ENCODE data around the gene HAND2. TPM values are rescaled to one million over a fixed set of nuclear protein-coding genes. Genes with fewer than 3 reads are reported as not detected.

The HAND2 gene
- total RNA-seq, 4 donors from 2014 or later, result 4.2 to 29.2 (median 12.3) TPM

DNA sequence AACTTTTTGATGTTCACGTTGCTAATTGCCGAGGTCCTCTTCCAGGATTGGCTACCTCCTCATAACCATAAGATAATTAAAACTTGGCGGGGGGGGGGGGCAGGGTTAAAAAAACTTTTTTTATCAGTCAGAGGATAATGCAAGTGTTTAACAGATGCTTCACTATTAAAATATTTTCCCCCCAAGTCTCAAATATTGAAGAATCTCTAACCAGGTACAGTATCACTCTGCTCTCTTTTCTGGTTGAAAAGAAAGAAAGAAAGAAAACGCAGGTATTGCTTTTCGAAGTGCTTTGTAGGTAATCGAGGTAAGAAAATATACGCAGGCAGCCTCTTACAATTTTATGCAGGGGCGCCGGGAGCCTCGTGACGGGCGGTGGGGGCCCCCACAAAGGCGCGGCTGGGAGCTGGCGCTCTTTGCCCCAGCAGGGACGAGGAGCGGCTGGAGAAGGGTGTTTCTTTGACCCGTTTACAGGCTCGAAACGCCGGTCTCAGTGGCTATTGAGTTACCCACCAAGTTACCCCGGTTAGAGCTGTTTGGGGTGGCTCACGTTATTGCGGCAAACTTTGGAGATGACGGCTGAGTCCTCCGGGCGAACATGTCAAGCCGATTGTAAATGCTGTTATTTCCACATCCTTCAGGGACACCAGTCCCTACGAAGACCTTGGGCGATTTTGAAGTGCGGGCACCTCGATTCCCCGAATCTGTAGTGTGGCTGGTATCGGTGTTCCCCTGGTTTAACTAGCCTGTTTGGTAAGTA, 477 bp upstream of the HAND2 start:
- DNase-seq (ENCODE audit: low spot score) (no peak), ATAC-seq (ENCODE audit: low FRiP score) (no peak)
- TF ChIP-seq, protein P1, sequence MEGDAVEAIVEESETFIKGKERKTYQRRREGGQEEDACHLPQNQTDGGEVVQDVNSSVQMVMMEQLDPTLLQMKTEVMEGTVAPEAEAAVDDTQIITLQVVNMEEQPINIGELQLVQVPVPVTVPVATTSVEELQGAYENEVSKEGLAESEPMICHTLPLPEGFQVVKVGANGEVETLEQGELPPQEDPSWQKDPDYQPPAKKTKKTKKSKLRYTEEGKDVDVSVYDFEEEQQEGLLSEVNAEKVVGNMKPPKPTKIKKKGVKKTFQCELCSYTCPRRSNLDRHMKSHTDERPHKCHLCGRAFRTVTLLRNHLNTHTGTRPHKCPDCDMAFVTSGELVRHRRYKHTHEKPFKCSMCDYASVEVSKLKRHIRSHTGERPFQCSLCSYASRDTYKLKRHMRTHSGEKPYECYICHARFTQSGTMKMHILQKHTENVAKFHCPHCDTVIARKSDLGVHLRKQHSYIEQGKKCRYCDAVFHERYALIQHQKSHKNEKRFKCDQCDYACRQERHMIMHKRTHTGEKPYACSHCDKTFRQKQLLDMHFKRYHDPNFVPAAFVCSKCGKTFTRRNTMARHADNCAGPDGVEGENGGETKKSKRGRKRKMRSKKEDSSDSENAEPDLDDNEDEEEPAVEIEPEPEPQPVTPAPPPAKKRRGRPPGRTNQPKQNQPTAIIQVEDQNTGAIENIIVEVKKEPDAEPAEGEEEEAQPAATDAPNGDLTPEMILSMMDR (IDR thresholded peaks at IDR 0.05), result no peak

GRCh38 chr4:173528378-173529321, 1.4 kb downstream of the HAND2 start:
- DNase-seq (ENCODE audit: low spot score), result no peak
- no peak for ATAC-seq (ENCODE audit: low FRiP score)

GRCh38 chr4:173527103-173527891, 2.7 kb downstream of the HAND2 start:
- DNase-seq (ENCODE audit: low spot score), result no peak
- TF ChIP-seq, protein P1 (IDR thresholded peaks at IDR 0.05), result no peak
- no peak for ATAC-seq (ENCODE audit: low FRiP score)

More at GRCh38 chr4:173528378-173529321, 1.4 kb downstream of the HAND2 start:
- TF ChIP-seq, protein P1 (IDR thresholded peaks at IDR 0.05), result no peak

- DNase-seq (ENCODE audit: low spot score) (no peak), ATAC-seq (ENCODE audit: low FRiP score) (no peak)
- TF ChIP-seq, protein P1 (IDR thresholded peaks at IDR 0.05), result no peak
Measured at GRCh38 chr4:173526724-173527102, 3.3 kb downstream of the HAND2 start.

GRCh38 chr4:173526027-173526482, 4.0 kb downstream of the HAND2 start:
- no peak for ATAC-seq (ENCODE audit: low FRiP score)
- TF ChIP-seq, protein P1 (IDR thresholded peaks at IDR 0.05), result no peak
- DNase-seq (ENCODE audit: low spot score), result no peak

DNA sequence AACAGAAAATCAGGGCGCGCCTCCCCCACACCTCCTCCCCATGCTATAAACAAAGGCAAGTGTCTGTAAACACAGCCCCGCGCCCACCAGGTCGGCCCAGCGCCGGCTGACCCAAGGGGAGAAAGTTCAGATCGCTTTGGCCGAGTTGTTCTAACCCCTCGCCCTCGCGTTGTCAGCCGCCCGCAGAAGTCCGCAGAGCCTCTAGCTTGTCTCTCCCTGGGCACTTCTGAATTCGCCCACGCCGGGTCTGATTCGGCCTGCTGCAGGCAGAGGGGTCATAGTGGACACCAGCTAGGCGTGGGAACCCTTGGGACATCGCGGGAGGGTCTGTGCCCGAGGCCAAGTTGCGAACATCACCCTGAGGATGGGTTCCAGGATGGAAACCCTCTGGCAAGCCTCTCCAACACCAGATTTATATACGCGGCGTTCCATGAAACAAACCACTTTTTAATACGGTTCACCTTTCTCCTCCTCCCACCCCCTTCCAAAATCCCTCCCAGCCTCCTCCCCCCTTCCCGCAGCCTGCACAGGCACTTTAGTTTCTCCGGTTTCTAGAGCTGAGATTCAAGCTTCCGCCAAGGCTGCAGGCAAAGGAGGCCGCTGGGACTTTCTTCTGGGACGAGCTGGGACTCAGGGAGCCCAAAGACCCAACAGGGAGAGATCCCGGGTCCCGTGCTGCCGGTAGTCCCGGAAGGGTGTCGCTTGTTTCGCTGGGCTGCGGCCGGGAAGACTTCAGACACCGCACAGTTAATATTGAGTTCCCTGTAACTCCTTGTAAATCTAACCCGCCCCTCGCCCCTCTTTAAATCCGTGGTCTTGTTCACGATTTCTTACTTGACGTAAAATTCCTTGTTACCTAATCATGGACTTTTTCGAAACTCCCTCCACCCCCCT, 4.7 kb downstream of the HAND2 start:
- no peak for DNase-seq (ENCODE audit: low spot score)
- TF ChIP-seq, protein P1 (IDR thresholded peaks at IDR 0.05), result no peak
- ATAC-seq (ENCODE audit: low FRiP score), result no peak
